ENCODE data around the gene CSRNP3.

Gene CSRNP3, protein sequence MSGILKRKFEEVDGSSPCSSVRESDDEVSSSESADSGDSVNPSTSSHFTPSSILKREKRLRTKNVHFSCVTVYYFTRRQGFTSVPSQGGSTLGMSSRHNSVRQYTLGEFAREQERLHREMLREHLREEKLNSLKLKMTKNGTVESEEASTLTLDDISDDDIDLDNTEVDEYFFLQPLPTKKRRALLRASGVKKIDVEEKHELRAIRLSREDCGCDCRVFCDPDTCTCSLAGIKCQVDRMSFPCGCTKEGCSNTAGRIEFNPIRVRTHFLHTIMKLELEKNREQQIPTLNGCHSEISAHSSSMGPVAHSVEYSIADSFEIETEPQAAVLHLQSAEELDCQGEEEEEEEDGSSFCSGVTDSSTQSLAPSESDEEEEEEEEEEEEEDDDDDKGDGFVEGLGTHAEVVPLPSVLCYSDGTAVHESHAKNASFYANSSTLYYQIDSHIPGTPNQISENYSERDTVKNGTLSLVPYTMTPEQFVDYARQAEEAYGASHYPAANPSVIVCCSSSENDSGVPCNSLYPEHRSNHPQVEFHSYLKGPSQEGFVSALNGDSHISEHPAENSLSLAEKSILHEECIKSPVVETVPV

DNA sequence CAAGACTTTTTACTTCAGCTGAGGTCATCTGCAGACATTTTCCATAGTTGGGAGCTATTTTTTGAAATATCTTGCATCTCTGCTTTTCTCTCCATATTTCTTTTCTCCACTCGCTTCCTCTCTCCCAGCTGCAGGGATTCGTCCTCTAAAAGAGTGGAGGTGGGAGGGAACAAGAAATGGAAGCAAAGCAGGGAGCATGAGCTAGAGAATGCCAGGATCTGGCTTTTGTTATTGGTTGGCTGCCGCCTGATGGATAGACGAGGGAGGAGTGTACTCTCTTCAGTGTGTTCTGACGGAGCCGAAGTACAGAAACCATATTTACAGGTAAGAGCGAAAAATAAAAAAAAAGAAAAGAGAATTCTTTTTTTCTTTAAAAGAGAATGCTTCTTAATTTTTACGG lies at the start of gene CSRNP3:
Gene CSRNP3 (plus strand): TSS at position 282 of the 400 bp plus-strand sequence. CDS start 125,368 bp downstream, outside the sequence.
- DNase-seq = no peak

DNA sequence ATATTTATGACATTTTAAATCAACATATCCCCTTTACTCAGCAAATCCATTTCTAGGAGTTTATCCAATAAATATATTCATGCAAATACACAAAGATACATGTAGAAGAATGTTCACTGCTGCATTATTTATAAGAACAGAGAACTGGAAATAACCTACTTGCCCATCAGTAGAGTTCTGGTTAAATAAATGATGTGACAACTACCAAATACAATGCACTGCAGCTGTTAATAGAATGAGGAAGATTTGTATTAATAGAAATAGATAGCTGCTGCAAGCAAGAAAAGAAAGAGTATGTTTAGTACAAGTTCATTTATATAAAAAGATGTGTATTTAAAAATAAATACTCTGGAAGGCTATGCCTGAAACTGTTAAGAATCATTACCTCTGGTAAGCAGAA lies 49.3 kb upstream of the CSRNP3 start:
- DNase-seq = no peak

DNA sequence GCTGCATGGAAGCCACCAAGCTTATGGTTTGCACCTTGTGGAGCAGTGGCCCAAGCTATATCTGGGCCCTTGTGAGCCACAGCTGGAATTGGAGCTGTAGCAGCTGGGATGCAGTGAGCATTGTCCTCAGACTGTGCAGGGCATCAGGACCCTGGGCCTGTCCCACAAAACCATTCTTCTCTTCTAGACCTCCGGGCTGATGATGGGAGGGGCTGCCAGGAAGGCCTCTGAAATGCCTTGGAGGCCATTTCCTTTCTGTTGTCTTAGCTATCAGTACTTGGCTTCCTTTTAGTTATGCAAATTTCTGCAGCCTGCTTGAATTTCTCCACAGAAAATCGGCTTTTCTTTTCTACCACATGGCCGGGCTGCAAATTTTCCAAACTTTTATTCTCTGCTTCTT lies 46.4 kb upstream of the CSRNP3 start:
- DNase-seq = no peak

DNA sequence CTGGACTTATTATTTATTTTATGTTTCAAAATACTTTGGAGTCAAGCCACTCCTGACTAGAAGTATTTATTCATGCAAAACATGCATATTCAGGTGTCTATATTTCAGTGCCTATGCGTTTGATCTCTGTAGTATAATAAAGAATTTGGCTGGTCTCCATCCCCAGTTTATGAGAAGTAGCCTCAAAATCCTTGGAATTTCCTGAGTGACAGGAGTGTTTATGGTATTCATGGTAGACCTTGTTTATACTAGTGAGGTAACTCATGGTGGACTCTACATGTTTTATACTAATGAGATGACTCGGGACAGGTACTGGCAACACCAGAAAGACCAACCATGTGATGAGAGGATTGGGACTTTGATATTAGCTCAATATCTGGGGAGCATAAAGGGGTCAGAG lies 43.9 kb upstream of the CSRNP3 start:
- DNase-seq = no peak

DNA sequence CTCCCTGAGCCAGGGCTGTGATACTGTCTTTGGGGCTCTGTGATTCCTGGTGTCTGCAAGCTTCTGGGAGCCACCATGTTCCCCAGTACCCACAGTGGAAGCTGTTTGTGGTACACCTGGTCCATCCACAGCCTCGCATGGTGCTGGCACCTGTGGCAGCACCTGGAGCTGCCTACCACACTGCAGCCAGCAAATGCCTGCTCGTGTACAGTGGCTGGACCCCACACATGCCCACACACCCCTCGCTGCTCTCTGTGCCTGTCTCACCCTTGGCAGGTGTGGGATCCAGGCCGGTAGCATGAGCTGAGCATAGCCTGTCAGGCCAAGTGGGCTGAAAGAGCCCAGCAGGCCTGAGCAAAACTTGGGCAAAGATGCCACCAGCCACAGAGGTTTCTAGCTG lies 41.8 kb upstream of the CSRNP3 start:
- no peak for DNase-seq

DNA sequence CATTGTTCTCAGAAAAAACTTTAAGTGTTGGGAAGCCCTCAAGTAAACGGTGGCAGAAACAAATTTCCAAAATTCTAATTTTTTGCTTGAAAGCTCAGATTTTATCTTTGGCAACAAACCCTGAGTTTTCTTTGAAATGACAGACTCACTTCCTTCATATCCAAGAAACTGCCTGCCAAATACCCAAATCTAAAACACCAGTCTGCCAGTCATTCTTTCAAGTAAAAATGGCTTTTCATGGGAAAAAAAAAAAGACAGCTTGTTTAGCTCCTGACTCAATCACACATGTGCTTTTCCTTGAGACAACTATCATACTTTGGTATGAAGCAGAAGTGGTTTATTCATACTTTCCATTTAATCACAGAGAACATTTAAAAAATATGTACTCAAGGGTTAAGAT lies 40.6 kb upstream of the CSRNP3 start:
- DNase-seq = no peak

DNA sequence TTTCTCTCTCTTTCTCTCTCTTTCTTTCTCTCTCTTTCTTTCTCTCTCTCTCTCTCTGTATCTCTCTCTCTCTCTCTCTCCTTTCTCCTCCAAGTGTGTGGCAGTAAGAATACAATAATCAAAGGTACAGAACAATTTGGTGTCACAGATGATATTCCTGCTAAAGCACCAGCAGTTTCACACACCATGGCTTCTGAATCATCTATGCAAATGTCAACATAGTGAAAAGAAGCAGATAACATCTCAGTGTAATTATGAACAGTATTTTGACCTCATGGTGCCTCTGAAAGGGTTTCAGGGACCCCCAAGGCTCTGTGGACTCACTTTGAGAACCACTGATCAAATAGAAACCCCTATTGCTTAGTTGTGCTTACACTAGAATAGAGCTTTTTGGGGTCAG lies 38.5 kb upstream of the CSRNP3 start:
- DNase-seq = no peak

DNA sequence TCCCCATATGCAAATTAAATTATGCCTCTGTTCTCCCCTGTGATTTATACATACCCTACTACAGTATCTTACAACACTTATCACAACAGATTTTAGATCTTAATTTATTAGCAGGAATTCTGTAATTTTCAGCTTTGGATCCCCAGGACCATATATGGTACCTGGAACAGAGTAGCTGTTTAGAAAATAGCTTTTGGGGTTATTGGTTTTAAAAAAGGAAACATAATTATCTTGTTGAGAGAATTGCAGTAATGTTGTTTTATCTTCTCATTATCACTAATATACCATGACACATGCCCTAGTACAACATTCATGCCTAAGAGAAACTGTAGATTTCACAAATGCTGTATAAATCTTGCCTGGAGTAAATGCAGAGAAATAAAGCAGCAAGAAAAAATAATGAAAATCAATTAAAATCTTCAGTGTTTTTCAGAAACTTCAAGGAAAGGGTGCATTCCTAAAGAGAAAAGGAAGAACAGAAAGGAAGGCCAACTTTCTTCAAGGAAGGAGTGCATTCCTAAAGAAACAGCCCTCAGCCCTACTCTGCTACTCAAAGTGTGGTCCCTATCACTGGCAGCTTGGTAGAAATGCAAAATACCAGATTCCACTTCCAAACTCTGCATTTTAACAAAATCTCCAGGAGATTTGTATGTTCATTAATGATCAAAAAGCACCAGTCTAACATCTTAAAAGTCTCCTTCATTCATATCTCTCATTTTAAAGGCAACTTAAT lies 37.1 kb upstream of the CSRNP3 start:
- no peak for DNase-seq

DNA sequence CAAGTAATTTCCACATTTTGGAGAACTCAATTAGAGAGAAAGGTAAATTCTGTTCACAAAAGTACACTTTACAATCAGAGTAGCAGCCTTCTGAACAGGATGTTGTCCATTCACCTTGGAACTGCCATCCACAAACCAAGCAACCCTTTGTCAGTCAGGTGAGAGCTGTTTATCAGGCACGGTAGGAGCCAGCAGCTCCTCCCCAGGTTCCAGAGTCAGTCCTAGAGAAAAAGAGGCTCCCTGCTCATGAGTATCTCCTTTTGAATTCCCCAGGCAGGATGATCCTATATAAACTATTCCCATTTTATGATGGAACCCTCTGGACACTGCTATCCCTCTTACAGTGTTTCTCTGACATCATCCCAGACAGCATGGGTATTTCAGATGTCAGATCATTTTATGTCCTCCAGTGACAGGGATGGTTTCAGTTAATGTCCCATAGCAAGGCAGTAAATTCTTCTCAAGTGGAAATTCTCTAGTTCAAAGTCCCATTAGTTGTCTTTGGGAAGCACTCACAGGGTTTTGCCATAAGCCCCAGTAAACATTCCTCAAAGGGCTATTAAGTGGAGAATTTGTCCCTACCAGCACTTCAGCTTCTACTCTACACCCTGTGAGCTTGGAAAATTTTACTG lies 34.5 kb upstream of the CSRNP3 start:
- DNase-seq = no peak

DNA sequence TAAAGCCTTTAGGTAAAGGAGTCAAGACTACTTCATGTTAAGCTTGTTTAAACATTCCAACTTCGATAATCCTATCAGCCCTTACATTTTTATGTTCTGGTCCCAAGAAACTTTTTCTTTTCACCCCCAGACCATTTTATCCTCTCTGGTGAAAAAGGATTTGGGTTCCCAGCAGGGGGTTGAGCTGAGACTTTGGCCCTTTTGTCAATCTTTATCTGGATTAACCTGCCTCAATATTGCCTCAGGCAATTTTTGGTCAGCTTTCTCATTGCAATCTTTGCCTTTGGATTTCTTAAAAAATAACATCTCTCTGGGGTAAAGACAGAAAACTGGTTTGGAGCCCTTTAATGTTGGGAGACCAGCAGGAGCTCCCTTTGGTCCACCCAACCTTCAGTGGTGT lies 33.9 kb upstream of the CSRNP3 start:
- DNase-seq = no peak

DNA sequence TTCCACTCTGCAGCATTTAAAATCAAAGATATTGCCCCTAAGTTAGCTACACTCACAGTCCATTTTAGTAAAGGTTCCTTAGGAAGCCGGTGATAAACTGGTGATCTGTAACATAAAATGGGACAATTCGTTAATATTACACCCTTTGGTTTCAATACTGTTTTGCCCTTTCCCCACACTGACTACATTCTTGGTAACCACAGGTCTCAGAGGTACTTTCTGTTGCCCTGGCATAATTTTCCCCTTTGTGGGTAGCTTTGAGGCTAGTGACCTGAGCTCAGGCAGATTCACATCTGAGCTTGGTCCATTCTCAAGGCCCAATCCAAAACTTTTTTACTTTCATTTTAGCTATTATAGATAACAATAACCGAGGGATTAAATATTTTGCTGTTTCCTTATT lies 32.9 kb upstream of the CSRNP3 start:
- DNase-seq = no peak

DNA sequence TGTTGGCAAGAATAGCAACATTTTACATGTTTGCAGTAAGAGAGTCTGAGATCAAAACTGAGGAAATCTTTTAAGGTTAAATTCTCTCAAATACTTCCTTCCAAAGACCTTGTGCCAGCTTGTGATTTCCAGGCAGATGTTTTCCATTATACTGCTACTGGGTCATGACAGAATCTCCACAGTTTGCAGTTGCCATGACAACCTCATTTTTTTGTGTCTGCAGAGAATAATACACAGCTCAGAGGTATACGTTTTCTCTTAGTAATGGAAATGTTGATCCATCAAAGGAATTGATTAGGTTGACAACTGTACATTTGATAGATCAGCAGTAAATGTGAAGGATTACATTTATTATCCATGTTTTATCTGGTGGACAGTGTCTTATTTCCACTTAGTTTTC lies 29.1 kb upstream of the CSRNP3 start:
- no peak for DNase-seq

DNA sequence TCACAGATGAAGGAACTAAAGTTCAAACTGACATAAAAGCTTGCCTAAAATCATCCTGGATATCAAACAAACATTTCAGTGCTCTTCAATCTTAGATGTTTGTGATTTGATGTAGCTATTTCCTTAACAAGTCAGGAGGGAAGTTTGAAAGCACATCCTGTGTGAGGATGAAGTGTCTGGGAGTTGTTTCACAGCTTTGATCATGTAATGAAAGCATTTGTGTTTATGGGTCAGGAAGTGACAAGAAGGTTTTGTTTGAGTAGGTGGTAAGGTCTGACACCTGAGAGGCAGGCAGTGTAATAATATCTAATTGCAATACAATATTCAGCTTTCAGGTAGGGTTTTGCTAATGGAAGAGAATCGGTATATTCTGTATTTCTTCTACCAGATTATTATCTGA lies 26.0 kb upstream of the CSRNP3 start:
- no peak for DNase-seq

DNA sequence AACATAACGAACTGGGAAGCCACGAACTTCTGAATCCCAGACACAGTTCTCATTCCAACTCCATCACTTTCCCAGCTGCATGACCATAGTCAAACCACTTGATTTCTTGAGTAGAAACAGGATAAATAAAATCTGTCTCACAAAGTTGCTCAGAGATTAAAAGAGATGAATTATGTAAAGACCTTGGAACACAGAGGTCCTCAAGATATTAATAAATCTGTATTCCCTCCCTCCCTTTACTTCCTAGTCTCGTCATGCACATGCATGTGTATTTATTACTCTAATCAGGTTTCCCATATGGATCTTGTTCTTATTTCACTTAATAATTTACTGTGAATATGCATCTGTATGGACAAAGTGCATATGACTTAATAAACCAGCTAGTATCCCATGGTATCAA lies 21.1 kb upstream of the CSRNP3 start:
- no peak for DNase-seq

DNA sequence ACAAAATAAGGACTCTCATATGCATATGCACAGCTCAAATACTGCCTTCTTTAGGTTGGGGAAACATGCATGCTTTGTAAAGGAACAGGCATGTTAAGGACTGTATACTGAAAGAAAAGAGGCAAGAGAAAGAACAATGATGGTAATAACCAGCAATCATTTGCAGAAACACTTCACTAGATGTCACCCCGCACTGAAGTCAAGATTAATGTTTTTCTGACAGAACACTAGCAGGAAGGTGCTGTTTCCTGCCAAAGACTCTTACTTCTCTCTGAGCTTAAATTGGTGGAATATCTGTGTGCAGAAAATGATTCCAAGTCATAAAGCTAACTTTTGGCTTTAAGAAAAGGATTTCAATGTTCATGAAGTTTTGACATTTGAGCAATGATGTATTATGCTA lies 19.3 kb upstream of the CSRNP3 start:
- DNase-seq = no peak

DNA sequence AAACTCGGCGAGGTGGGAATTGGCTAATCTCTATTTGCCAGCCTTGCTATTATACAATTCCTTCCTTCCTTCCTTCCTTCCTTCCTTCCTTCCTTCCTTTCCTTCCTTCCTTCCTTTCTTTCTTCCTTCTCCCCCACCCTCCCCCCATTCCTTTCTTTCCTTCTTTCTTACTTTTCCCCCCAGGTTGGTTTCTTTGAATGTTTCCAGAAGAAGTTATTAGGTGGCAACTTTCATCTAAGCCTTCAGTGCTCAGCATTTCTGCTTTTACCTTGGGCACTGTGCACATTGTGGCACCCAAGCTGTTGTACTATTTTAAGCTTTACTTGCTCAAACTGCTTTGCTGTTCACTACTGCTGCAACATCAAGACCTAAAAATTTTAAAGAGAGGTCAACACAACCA lies 17.2 kb upstream of the CSRNP3 start:
- DNase-seq = no peak

DNA sequence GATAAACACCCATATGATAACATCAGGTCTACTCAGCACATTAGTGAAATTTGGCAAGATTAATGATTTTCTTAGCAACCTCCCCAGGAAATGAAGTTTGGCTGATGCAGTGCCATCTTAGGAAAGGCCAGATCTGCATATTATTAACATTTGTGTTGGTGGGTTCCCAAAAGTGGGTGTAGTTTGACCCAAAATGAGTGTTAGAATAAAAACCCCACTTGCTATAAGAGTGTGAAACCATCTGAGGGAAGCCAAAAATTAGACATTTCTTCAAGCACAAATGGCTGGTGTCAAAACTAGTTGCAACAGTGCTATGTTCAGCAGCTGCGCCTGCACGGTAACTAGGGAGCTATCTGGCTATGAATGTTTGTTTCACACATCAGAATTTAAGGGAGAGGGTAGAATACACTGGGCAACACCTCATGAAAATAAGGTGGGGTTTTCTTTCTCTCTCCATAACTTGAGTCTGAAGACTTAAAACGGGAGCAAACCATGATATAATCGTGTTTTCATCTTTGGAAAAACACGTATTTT lies 15.9 kb upstream of the CSRNP3 start:
- DNase-seq = no peak

DNA sequence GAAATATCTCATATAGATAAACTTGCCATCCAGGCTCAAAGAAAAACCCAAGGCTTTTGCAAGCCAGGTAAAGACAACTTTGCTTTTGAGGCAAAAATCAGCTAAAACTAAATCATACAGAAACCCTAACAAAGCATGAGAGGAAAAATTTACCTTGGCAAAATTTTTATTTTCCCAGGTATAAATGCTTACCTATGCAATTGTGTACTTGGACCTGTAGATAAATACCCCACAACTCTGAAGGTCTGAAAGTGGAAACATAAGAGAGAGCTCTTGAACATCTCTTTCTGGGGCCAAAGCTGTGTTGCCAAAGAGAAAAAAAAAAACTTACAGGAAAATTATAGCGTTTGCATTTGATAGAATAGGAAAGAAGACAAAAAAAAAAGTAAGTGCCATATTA lies 14.6 kb upstream of the CSRNP3 start:
- DNase-seq = no peak

DNA sequence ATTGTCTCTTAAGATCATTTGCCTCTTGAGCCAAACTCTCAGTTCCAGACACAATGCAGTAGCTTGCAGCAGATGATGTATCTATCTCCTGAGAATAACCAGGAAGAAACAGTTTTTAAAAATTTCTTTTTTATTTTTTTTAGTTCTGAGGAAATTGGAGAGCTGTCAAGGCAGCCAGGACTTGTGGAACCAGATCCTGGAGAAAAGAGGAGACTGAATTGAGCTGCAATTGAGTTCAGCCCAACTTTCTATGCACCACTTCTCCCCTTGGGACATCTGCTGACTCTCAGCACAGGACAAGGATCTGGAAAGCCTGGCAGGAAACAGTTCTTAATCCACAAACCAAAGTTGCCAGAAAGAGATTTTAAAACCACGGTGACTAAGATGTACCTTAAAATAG lies 13.5 kb upstream of the CSRNP3 start:
- DNase-seq = no peak

DNA sequence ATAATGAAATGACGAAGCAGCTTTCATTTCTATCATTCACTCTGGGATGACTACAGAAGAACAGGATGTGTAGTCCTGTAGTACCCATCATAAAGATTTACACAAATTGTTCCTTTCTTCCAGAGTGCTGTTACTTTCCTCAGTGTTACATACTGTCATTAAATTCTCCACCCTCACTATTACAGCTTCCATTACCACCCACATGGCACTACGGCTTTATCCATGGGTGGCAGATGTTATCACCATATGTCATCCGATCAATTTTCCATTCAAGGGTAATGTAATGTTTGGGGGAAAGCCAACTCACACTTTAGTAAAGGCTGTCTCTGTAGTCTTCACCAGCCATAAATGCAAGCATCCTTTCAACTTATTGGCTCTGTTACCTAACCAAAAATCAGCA lies 7.1 kb upstream of the CSRNP3 start:
- no peak for DNase-seq

DNA sequence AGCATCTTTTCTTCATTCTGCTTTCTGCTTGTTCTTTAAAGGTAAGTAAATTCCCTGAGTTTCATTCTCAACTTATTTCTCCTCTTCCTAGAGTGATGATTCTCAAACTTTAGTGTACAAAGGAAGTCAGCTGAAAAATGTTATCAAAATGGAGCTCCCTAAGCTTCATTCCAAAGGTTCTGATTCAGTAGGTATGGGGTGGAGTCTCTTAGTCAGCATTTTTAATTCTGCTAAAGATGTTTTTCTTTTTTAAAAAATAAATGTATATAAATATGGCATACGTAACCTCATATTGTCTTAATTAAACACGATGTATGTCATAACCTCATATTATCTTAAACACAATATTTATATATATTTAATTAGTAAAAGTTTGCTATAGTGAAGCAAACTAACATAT lies 3.1 kb upstream of the CSRNP3 start:
- DNase-seq = no peak

DNA sequence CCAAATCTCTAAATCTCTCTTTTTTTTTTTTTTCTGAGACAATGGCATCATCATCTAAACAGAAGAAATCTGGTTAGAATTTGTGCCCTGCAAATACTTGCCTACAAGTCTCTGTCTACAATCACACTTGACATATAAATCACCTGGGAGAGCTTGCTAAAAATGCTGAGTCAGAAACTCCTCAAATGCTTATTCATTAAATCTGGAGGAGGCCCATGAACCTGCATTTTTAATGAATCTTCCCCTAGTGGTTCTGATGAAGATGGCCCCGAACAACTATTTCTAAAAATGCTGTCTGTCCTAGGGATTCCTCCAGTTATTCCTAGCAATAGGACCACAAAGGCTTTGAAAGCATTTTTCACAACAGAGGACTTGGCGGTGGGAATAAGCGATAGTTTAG lies 1.6 kb upstream of the CSRNP3 start:
- DNase-seq = no peak

DNA sequence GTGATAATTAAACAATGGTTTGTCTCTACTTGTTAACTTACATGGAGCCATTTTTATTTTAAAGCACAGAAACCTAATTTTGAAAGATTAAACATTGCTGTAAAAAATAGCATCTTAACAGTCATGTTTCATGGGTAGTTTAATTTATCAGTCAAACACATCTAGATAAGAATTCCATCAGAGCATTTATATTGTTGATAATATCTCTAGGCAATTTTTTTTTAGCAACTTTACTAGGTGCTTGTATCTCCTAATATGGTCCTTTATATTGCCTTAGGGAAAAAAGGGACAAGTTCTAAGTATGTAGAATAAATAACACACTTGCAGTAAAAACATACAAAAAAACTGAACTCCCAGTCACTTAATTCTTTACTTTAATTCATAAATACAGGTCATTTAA lies 863 bp downstream of the CSRNP3 start:
- DNase-seq = no peak

Data from activated CD8-positive, alpha-beta memory T cell treated with anti-CD3 and anti-CD28 coated beads for 24 hours (primary cell).